ENCODE data around the gene CELF2. TPM values are rescaled to one million over a fixed set of nuclear protein-coding genes. Genes with fewer than 3 reads are reported as not detected.
A peak's percentile ranks its signal among the peaks of the same experiment; 100 is the strongest.

CELF2 gene
- total and polyA plus RNA-seq, 2 experiments from 2014 or later, result 14.4 to 26.5 TPM

DNA sequence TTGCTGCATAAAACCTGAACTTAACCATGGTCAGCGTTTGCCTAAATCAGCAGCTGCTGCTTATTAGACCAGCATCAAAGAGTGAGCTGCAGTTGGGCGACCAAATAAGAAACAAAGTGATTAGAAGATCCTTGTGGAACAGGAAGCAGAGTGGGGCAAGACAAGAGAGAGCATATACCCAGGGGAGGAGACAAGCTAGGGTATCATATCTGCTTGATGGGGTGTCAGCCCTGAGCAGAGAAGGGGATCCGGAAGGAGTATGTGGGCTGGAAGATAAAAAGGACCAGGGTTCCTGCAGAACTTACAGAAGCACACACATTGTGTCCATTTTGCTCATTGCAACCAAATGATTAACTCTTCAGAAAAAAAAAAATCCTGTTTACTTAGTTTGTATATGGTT lies 213.6 kb downstream of the CELF2 start:
- H2AFZ ChIP-seq, result no peak overlapping the region
- no peak overlapping the region for H3K9ac ChIP-seq

DNA sequence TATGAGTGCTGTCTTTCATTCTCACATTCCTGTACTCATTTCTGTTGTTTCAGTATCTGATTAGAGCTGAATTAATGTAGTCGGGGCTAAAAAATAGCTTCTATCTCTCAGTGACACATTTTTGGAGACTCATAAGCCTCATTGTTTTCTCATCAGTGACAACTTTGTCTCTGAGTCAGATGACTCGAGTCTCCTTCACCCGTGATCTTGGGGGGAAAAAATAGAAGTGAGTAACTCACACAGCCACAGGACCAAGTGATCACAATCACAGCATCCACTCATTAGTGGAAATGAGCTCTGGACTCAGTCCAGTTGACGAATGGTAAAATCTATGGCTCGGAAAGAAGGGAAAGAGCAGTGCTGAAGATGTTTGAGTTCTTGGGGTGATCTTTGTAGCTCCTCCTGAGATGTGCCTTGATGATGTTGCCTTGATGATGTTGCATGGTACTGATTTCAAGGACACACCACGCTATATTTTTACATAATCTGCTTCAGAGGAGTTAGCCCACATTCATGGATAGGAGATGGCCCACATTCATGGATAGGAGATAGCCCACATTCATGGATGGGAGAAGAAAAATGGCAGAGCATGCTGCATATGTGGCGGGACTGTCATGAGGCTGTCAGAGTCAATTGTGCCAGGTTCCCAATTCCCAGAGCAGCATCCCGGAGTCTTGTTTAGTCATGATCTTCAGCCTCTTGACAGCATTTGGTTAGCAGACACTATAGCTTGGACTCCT lies 214.7 kb downstream of the CELF2 start:
- in situ Hi-C loops (cut with MboI), result no loop called here
- Histone ChIP-seq H3F3A (ENCODE audit: insufficient read depth) (no peaks in the 10 kb centered on the region), H3K27ac (no peak overlapping the region), H3K4me3 (no peak overlapping the region), H3K9ac (no peak overlapping the region), H3K36me3 (ENCODE audit: low read depth) (no peaks in the 10 kb centered on the region), H3K79me2 (ENCODE audit: insufficient read depth) (no peaks in the 10 kb centered on the region), H3K27me3 (replicated peaks; ENCODE audit: insufficient read depth) (no peaks in the 10 kb centered on the region), H3K9me2 (ENCODE audit: insufficient read depth) (no peaks in the 10 kb centered on the region), H3K9me3 (ENCODE audit: low read depth) (no peaks in the 10 kb centered on the region), H4K20me1 (ENCODE audit: insufficient read depth) (no peaks in the 10 kb centered on the region; the same call in 1 of the 2 replicates), H2AFZ (no peak overlapping the region), H3K4me2 (ENCODE audit: unreplicated experiment) (no peak overlapping the region), H3K4me1 (ENCODE audit: insufficient read depth) (0 out of 2 replicates have a peak, but pooled peaks cover 6% of the 10 kb centered on the region)
- 70 to 75% methylated on average over 8 of the region's 8 CpGs for WGBS, 2 experiments (ENCODE audit: low coverage in 1 of 2, low lambda C conversion rate in 2 of 2, missing lambda C conversion rate in 2 of 2)
- DNase-seq, result no peak
- TF ChIP-seq EZH2 (IDR thresholded peaks at IDR 0.05; ENCODE audit: insufficient read depth, poor library complexity, severe bottlenecking) (no peak), EZH2phosphoT487 (IDR thresholded peaks at IDR 0.05; ENCODE audit: insufficient read depth, low read depth) (no peak)

More for the DNA sequence above, 213.6 kb downstream of the CELF2 start:
- Histone ChIP-seq H3K9me2 (ENCODE audit: insufficient read depth) (no peaks in the 10 kb centered on the region), H3K9me3 (ENCODE audit: low read depth) (no peaks in the 10 kb centered on the region), H3K4me2 (ENCODE audit: unreplicated experiment) (no peak overlapping the region), H3F3A (ENCODE audit: insufficient read depth) (no peaks in the 10 kb centered on the region), H3K27ac (no peak overlapping the region), H3K36me3 (ENCODE audit: low read depth) (no peaks in the 10 kb centered on the region), H3K4me1 (ENCODE audit: insufficient read depth) (0 out of 2 replicates have a peak, but pooled peaks cover 6% of the 10 kb centered on the region), H3K79me2 (ENCODE audit: insufficient read depth) (no peaks in the 10 kb centered on the region), H3K4me3 (no peak overlapping the region), H4K20me1 (ENCODE audit: insufficient read depth) (no peaks in the 10 kb centered on the region; the same call in 1 of the 2 replicates), H3K27me3 (replicated peaks; ENCODE audit: insufficient read depth) (no peaks in the 10 kb centered on the region)
- 68 to 75% methylated on average over 3 of the region's 3 CpGs for WGBS, 2 experiments (ENCODE audit: low coverage in 1 of 2, low lambda C conversion rate in 2 of 2, missing lambda C conversion rate in 2 of 2)
- in situ Hi-C loops (cut with MboI), result no loop called here
- DNase-seq, result no peak
- no peak for TF ChIP-seq EZH2 (IDR thresholded peaks at IDR 0.05; ENCODE audit: insufficient read depth, poor library complexity, severe bottlenecking)
- TF ChIP-seq EZH2phosphoT487 (IDR thresholded peaks at IDR 0.05; ENCODE audit: insufficient read depth, low read depth), result no peak

DNA sequence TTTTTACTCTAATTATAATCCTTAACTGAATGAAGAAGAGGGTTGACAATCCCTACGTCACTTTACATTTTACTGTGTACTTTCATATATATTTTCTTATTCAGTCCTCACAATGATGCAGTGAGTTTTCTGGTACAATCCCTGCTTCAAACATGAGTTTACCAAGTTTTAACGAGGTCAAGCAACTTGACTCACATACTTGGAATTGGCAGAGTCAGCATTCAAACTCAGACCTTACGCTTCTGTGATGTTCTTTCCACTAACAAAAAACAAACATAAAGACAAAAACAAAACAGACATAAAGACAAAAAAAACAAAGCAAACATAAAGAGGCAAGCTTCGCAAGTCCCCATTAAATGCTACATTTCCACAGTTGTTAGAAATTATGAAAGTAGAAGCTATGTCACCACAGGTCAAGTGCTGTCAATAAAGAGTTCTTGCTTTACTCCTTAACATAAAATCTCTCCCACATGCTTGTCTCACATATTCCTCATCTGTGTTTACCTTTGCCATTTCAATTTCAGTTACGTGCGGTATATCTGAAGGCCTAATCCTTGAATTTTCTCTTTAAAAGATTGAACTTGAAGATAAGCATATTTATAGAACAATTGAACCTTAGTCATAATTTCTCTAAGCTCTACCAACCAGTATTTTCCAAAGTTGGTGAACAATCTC lies 217.3 kb downstream of the CELF2 start:
- H3K27ac ChIP-seq, result no peak overlapping the region
- H3K4me1 ChIP-seq (ENCODE audit: insufficient read depth), result 0 out of 2 replicates have a peak, but pooled peaks cover 6% of the 10 kb centered on the region
- no peaks in the 10 kb centered on the region for H3K9me2 ChIP-seq (ENCODE audit: insufficient read depth)
- H3K79me2 ChIP-seq (ENCODE audit: insufficient read depth), result no peaks in the 10 kb centered on the region
- TF ChIP-seq EZH2phosphoT487 (IDR thresholded peaks at IDR 0.05; ENCODE audit: insufficient read depth, low read depth) (no peak), EZH2 (IDR thresholded peaks at IDR 0.05; ENCODE audit: insufficient read depth, poor library complexity, severe bottlenecking) (no peak)
- H3K9ac ChIP-seq, result no peak overlapping the region
- H3K4me3 ChIP-seq, result no peak overlapping the region
- WGBS, 2 experiments (ENCODE audit: low coverage in 1 of 2, low lambda C conversion rate in 2 of 2, missing lambda C conversion rate in 2 of 2), result 74 to 76% methylated on average over 6 of the region's 6 CpGs
- no peaks in the 10 kb centered on the region; the same call in 1 of the 2 replicates for H4K20me1 ChIP-seq (ENCODE audit: insufficient read depth)
- in situ Hi-C loops (cut with MboI), result no loop called here
- no peaks in the 10 kb centered on the region for H3K9me3 ChIP-seq (ENCODE audit: low read depth)
- DNase-seq, result peak; percentile 19
- H3K27me3 ChIP-seq (replicated peaks; ENCODE audit: insufficient read depth), result no peaks in the 10 kb centered on the region
- no peak overlapping the region for H3K4me2 ChIP-seq (ENCODE audit: unreplicated experiment)
- no peaks in the 10 kb centered on the region for H3F3A ChIP-seq (ENCODE audit: insufficient read depth)
- H3K36me3 ChIP-seq (ENCODE audit: low read depth), result no peaks in the 10 kb centered on the region
- no peak overlapping the region for H2AFZ ChIP-seq

DNA sequence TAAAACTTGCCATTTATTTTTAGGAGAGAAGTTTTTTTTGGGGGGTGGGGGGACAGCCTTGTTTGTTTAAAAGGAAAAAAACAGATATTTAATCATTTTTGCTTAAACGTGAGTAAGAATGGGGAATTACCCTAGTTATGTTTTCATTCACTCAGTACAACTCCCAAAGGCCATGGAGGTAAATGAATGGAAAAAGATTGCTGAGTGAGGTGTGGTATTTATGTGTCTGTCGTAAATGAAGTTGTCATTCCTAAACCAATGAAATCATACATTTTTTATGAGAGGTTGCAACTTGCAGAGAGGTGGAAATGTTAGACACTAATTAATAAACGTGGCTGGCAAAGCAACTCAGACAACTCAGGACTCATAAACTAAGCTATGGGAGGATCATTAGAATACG lies 218.1 kb downstream of the CELF2 start:
- 0 out of 2 replicates have a peak, but pooled peaks cover 6% of the 10 kb centered on the region for H3K4me1 ChIP-seq (ENCODE audit: insufficient read depth)
- H3K4me3 ChIP-seq, result no peak overlapping the region
- H4K20me1 ChIP-seq (ENCODE audit: insufficient read depth), result no peaks in the 10 kb centered on the region; the same call in 1 of the 2 replicates
- H3K79me2 ChIP-seq (ENCODE audit: insufficient read depth), result no peaks in the 10 kb centered on the region
- H3K9ac ChIP-seq, result no peak overlapping the region
- WGBS, 2 experiments (ENCODE audit: low coverage in 1 of 2, low lambda C conversion rate in 2 of 2, missing lambda C conversion rate in 2 of 2), result 51 to 58% methylated on average over 4 of the region's 4 CpGs
- H3K4me2 ChIP-seq (ENCODE audit: unreplicated experiment), result no peak overlapping the region
- TF ChIP-seq EZH2 (IDR thresholded peaks at IDR 0.05; ENCODE audit: insufficient read depth, poor library complexity, severe bottlenecking) (no peak), EZH2phosphoT487 (IDR thresholded peaks at IDR 0.05; ENCODE audit: insufficient read depth, low read depth) (no peak)
- H3K27me3 ChIP-seq (replicated peaks; ENCODE audit: insufficient read depth), result no peaks in the 10 kb centered on the region
- no peak overlapping the region for H2AFZ ChIP-seq
- H3K9me2 ChIP-seq (ENCODE audit: insufficient read depth), result no peaks in the 10 kb centered on the region
- no peaks in the 10 kb centered on the region for H3F3A ChIP-seq (ENCODE audit: insufficient read depth)
- H3K27ac ChIP-seq, result no peak overlapping the region
- H3K36me3 ChIP-seq (ENCODE audit: low read depth), result no peaks in the 10 kb centered on the region
- no peak for DNase-seq
- no peaks in the 10 kb centered on the region for H3K9me3 ChIP-seq (ENCODE audit: low read depth)
- in situ Hi-C loops (cut with MboI), result no loop called here

Measured in GM23248 (cell line).